Upper lobe of left lung (tissue), 4 donors: ENCODE data around the gene LRG1.

Experiments used
- CTCF ChIP-seq, 6 experiments: fragments of 450-650 bp in 4 of 6; fragments of 200-600 bp in 2 of 6; sonication (generic) in 2 of 6; IDR thresholded peaks; one replicate each; pipeline ENCODE4 v1.5.1; 2016 to 2019; ENCODE audit warnings: antibody characterized with exemption in 6 of 6
- EP300 ChIP-seq, 4 donors: sonication (generic); formaldehyde crosslinking; IDR thresholded peaks; one replicate each; pipeline ENCODE4 v1.5.1; 2017; ENCODE audit warnings: antibody characterized with exemption in 4 of 4, control low read depth in 2 of 4
- POLR2A ChIP-seq, 4 donors: fragments of 450-650 bp; IDR thresholded peaks; one replicate each; pipeline ENCODE4 v1.5.1; 2016 to 2017; ENCODE audit warnings: antibody characterized with exemption in 4 of 4, mild to moderate bottlenecking in 2 of 4

- TF ChIP-seq CTCF (IDR thresholded peaks at IDR 0.05), result no peak
- TF ChIP-seq POLR2A (IDR thresholded peaks at IDR 0.05), result no peak
- TF ChIP-seq EP300 (IDR thresholded peaks at IDR 0.05), result no peak
Observed at GRCh38 chr19:4548238-4548584, 8.4 kb upstream of the LRG1 start.
